Ishikawa (cell line): Measurements from ENCODE around the gene WNT6.

Experiments
- CEBPB ChIP-seq: IDR thresholded peaks from 2 replicates; pipeline ENCODE4 v1.6.1; 2012
- EP300 ChIP-seq: IDR thresholded peaks from 2 replicates; pipeline ENCODE4 v1.6.1; 2012; ENCODE audit warnings: borderline replicate concordance
- FOXM1 ChIP-seq: IDR thresholded peaks from 2 replicates; pipeline ENCODE4 v1.6.1; 2012; ENCODE audit warnings: low read depth, borderline replicate concordance
- NFIC ChIP-seq: IDR thresholded peaks from 2 replicates; pipeline ENCODE4 v1.6.1; 2012
- REST ChIP-seq: IDR thresholded peaks from 2 replicates; pipeline ENCODE4 v1.6.1; 2012; ENCODE audit warnings: low read depth, mild to moderate bottlenecking
- TCF12 ChIP-seq: IDR thresholded peaks from 2 replicates; pipeline ENCODE4 v1.6.1; 2012; ENCODE audit warnings: low read depth

- TF ChIP-seq TCF12 = no peak
- no peak for TF ChIP-seq FOXM1
- TF ChIP-seq NFIC = no peak
- no peak for TF ChIP-seq EP300
- TF ChIP-seq REST = no peak
- no peak for TF ChIP-seq CEBPB
Observed at GRCh38 chr2:218854860-218855259, 4.7 kb upstream of the WNT6 start.
